ENCODE results near the gene HDAC4. TPM values are rescaled to one million over a fixed set of nuclear protein-coding genes. Genes with fewer than 3 reads are reported as not detected.
"Not testable (repeated sequence)": the region's sequence is repeated elsewhere in the genome, so short reads cannot be mapped to it uniquely, and the experiment has no call there.

HDAC4 gene
- total and polyA plus RNA-seq, 2 of the 4 experiments (the other 2 are of a cell fraction) = 4.1 to 7.2 TPM

DNA sequence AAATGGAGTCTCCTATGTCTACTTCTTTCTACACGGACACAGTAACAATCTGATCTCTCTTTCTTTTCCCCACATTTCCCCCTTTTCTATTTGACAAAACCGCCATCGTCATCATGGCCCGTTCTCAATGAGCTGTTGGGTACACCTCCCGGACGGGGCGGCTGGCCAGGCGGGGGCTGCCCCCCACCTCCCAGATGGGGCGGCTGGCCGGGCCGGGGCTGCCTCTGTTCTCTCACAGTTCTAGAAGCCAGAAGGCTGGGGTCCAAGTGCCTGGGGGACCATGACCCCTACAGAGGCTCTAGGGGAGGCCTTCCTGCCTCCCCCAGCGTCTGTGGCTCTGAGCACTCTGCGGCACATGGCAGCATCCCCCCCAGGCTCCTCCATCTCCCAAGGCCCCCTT is 362.5 kb downstream of the HDAC4 start:
- dilution Hi-C loops (cut with HindIII; ENCODE audit: low sequenced_read_pairs, unreplicated experiment); DNase-seq; H2BK20ac ChIP-seq (ENCODE audit: low read depth, low read length); H3K36me3 ChIP-seq (ENCODE audit: control insufficient read depth, insufficient read depth, low read length); H3K9me3 ChIP-seq (ENCODE audit: control insufficient read depth, insufficient read depth, low read length); H3K56ac ChIP-seq (ENCODE audit: extremely low read depth, insufficient read depth, low read length); H3K4me3 ChIP-seq (ENCODE audit: insufficient read depth, low read depth, low read length); H2BK15ac ChIP-seq (ENCODE audit: low read depth, low read length); H3K9ac ChIP-seq (ENCODE audit: low read depth, low read length); ATAC-seq (ENCODE audit: low read depth); H3K4ac ChIP-seq (ENCODE audit: low read depth, low read length); H4K8ac ChIP-seq (ENCODE audit: low read depth in 2 of 2, low read length in 2 of 2); H3K18ac ChIP-seq (ENCODE audit: low read depth, low read length); H4K5ac ChIP-seq (ENCODE audit: low read depth, low read length); H3K4me1 ChIP-seq (ENCODE audit: control insufficient read depth, insufficient read depth, low read length); H2BK5ac ChIP-seq (ENCODE audit: low read depth, low read length, poor library complexity, severe bottlenecking); H3K4me2 ChIP-seq (ENCODE audit: low read depth, low read length); BruUV-seq (replicated peaks); H2AK5ac ChIP-seq (ENCODE audit: low read depth, low read length); H3K23ac ChIP-seq (ENCODE audit: low read depth, low read length); H2AK9ac ChIP-seq (replicated peaks; ENCODE audit: low read depth, low read length, poor library complexity); H2AFZ ChIP-seq (replicated peaks; ENCODE audit: low read length, poor library complexity); H4K91ac ChIP-seq (ENCODE audit: insufficient read depth, low read depth, low read length); POLR2A ChIA-PET (ENCODE audit: unreplicated experiment); H3K14ac ChIP-seq (replicated peaks; ENCODE audit: low read depth, low read length); H3K79me1 ChIP-seq (ENCODE audit: low read depth in 1 of 2, low read length in 2 of 2); H2BK120ac ChIP-seq (ENCODE audit: low read depth, low read length); H3K9me1 ChIP-seq (ENCODE audit: insufficient read depth, low read length); H4K20me1 ChIP-seq (ENCODE audit: insufficient read depth, low read length); H3K27ac ChIP-seq (ENCODE audit: insufficient read depth, low read length); CTCF ChIA-PET: not testable (repeated sequence)
- intact Hi-C loops (cut with micrococcal nuclease) = loop anchor here (10.0 kb wide), 2 partner anchors 367 to 847 kb away; partner anchors contain the start of gene HDAC4
- WGBS, 2 experiments (ENCODE audit: extremely low coverage in 2 of 2, insufficient read length in 1 of 2) = 90% methylated on average over 2 of the region's 13 CpGs; no CpG with 5 or more reads in 1 of the 2 experiments
- in situ Hi-C loops (cut with MboI; ENCODE audit: low sequenced_read_pairs) = loop anchor here (25.0 kb wide), 1 partner anchor 1099 kb away; the partner anchor contains the start of genes COPS9 and OTOS
- H3K27me3 ChIP-seq (ENCODE audit: control insufficient read depth, insufficient read depth, low read length) = peaks cover 16% of the 10 kb centered on the region

All from IMR-90 (cell line).